Measurements from ENCODE around the gene NAA60.

The NAA60 gene

GRCh38 chr16:3469736-3470135, 26.3 kb downstream of the NAA60 start:
- TF ChIP-seq MAX (IDR thresholded peaks at IDR 0.05) (no peak), ZBTB7A (IDR thresholded peaks at IDR 0.05; ENCODE audit: low read depth) (no peak), EP300 (IDR thresholded peaks at IDR 0.05; ENCODE audit: borderline replicate concordance) (no peak), EGR1 (IDR thresholded peaks at IDR 0.05) (no peak), USF1 (IDR thresholded peaks at IDR 0.05) (no peak), TAF1 (IDR thresholded peaks at IDR 0.05; ENCODE audit: low read depth) (no peak), FOXM1 (IDR thresholded peaks at IDR 0.05; ENCODE audit: borderline replicate concordance, low read depth) (no peak)

GRCh38 chr16:3470723-3471122, 27.2 kb downstream of the NAA60 start:
- no peak for TF ChIP-seq ZBTB7A (IDR thresholded peaks at IDR 0.05; ENCODE audit: low read depth)
- no peak for TF ChIP-seq CREB1 (IDR thresholded peaks at IDR 0.05; ENCODE audit: low read depth)
- no peak for TF ChIP-seq FOXM1 (IDR thresholded peaks at IDR 0.05; ENCODE audit: borderline replicate concordance, low read depth)

- no peak for TF ChIP-seq CEBPB (IDR thresholded peaks at IDR 0.05)
- no peak for TF ChIP-seq ZBTB7A (IDR thresholded peaks at IDR 0.05; ENCODE audit: low read depth)
- no peak for TF ChIP-seq NFIC (IDR thresholded peaks at IDR 0.05)
- no peak for TF ChIP-seq USF1 (IDR thresholded peaks at IDR 0.05)
- TF ChIP-seq MAX (IDR thresholded peaks at IDR 0.05): no peak
- no peak for TF ChIP-seq TAF1 (IDR thresholded peaks at IDR 0.05; ENCODE audit: low read depth)
- TF ChIP-seq TCF12 (IDR thresholded peaks at IDR 0.05; ENCODE audit: low read depth): no peak
- no peak for TF ChIP-seq REST (IDR thresholded peaks at IDR 0.05; ENCODE audit: low read depth)
- no peak for TF ChIP-seq FOXM1 (IDR thresholded peaks at IDR 0.05; ENCODE audit: borderline replicate concordance, low read depth)
- TF ChIP-seq RAD21 (IDR thresholded peaks at IDR 0.05; ENCODE audit: low read depth): no peak
- no peak for TF ChIP-seq CREB1 (IDR thresholded peaks at IDR 0.05; ENCODE audit: low read depth)
Measured at GRCh38 chr16:3471518-3472176, 28.2 kb downstream of the NAA60 start.

- TF ChIP-seq EP300 (IDR thresholded peaks at IDR 0.05; ENCODE audit: borderline replicate concordance): no peak
- no peak for TF ChIP-seq MAX (IDR thresholded peaks at IDR 0.05)
- TF ChIP-seq FOXM1 (IDR thresholded peaks at IDR 0.05; ENCODE audit: borderline replicate concordance, low read depth): no peak
- TF ChIP-seq NFIC (IDR thresholded peaks at IDR 0.05): no peak
- no peak for TF ChIP-seq USF1 (IDR thresholded peaks at IDR 0.05)
- TF ChIP-seq TAF1 (IDR thresholded peaks at IDR 0.05; ENCODE audit: low read depth): no peak
- no peak for TF ChIP-seq CEBPB (IDR thresholded peaks at IDR 0.05)
- no peak for TF ChIP-seq RAD21 (IDR thresholded peaks at IDR 0.05; ENCODE audit: low read depth)
- TF ChIP-seq YY1 (IDR thresholded peaks at IDR 0.05; ENCODE audit: low read depth): no peak
- no peak for TF ChIP-seq CREB1 (IDR thresholded peaks at IDR 0.05; ENCODE audit: low read depth)
- TF ChIP-seq ZBTB7A (IDR thresholded peaks at IDR 0.05; ENCODE audit: low read depth): no peak
- TF ChIP-seq TEAD4 (IDR thresholded peaks at IDR 0.05): no peak
- TF ChIP-seq REST (IDR thresholded peaks at IDR 0.05; ENCODE audit: low read depth): no peak
- TF ChIP-seq TCF12 (IDR thresholded peaks at IDR 0.05; ENCODE audit: low read depth): no peak
- no peak for TF ChIP-seq EGR1 (IDR thresholded peaks at IDR 0.05)
Measured at GRCh38 chr16:3472878-3473595, 29.6 kb downstream of the NAA60 start.

GRCh38 chr16:3474136-3474779, 30.8 kb downstream of the NAA60 start:
- no peak for TF ChIP-seq ZBTB7A (IDR thresholded peaks at IDR 0.05; ENCODE audit: low read depth)
- no peak for TF ChIP-seq MAX (IDR thresholded peaks at IDR 0.05)
- no peak for TF ChIP-seq FOXM1 (IDR thresholded peaks at IDR 0.05; ENCODE audit: borderline replicate concordance, low read depth)
- no peak for TF ChIP-seq REST (IDR thresholded peaks at IDR 0.05; ENCODE audit: low read depth)
- TF ChIP-seq TEAD4 (IDR thresholded peaks at IDR 0.05): no peak
- TF ChIP-seq TCF12 (IDR thresholded peaks at IDR 0.05; ENCODE audit: low read depth): no peak
- TF ChIP-seq RAD21 (IDR thresholded peaks at IDR 0.05; ENCODE audit: low read depth): no peak
- no peak for TF ChIP-seq USF1 (IDR thresholded peaks at IDR 0.05)
- no peak for TF ChIP-seq EGR1 (IDR thresholded peaks at IDR 0.05)
- no peak for TF ChIP-seq CREB1 (IDR thresholded peaks at IDR 0.05; ENCODE audit: low read depth)
- no peak for TF ChIP-seq TAF1 (IDR thresholded peaks at IDR 0.05; ENCODE audit: low read depth)
